Fibroblast of the aortic adventitia (primary cell): ENCODE measurements around the gene DUS3L. TPM values are rescaled to one million over a fixed set of nuclear protein-coding genes. Genes with fewer than 3 reads are reported as not detected.

Experiments
- DNase-seq: peaks from one replicate; pipeline ENCODE4 v3.0.0-alpha.2; 2010; ENCODE audit warnings: low read depth
- H3K4me3 ChIP-seq: 2 replicates; pipeline ENCODE4 v1.5.1; 2011; ENCODE audit warnings: low read depth, mild to moderate bottlenecking, control low read depth, low read length, moderate library complexity
- total RNA-seq: library from RNA; depleted of rRNA; stranded (reverse); fragments of >200 nt; gene quantifications from 2 replicates; pipeline ENCODE4 v1.2.3, GENCODE V29; 2012; ENCODE audit warnings: low replicate concordance
- TF ChIP-seq, protein P1 (sequence below): IDR thresholded peaks from 2 replicates; pipeline ENCODE4 v1.5.1; 2011; ENCODE audit warnings: mild to moderate bottlenecking, low read length, control low read depth, inconsistent platforms; ENCODE audit not compliant: insufficient read depth

The DUS3L gene
- total RNA-seq, 1 donor, result 16.9 TPM

DNA sequence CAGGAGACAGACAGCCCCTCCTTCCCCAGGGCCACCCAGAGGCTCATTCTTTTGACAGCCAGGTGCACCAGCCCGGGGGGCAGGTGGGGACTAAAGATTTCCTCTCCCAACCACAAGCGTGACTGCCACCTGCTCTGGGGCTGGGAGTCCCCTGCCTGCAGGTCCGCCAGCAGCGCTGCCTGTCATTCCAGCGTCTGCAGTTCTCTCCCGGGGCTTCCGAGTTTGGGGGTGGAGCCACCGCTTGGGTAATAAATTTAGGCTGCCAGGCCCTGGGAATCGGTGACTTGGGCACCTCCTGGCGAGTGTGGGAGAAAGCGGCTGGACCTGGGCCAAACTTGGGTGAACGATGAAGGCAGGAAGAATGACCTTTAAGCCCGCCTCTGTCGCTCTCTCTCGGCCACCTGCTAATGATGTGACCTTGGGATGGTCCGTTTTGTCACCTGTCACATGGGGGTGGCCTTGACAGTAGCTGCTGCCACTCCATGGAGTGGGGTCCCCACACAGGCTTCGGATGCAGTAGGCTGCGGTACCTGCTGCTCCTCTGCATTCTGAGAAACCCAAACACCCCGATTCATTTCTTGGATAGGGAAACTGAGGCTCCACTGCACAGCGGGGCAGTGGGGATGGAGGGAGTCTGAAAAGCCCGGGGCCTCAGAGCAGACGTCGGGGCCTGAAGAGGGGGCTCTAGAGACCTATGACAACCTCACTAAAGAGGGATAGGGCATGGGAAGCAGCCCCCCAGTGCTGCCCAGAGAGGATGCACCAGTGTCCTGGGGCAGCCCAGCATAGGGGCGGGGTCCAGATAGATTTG lies 35.8 kb upstream of the DUS3L start:
- TF ChIP-seq, protein P1, sequence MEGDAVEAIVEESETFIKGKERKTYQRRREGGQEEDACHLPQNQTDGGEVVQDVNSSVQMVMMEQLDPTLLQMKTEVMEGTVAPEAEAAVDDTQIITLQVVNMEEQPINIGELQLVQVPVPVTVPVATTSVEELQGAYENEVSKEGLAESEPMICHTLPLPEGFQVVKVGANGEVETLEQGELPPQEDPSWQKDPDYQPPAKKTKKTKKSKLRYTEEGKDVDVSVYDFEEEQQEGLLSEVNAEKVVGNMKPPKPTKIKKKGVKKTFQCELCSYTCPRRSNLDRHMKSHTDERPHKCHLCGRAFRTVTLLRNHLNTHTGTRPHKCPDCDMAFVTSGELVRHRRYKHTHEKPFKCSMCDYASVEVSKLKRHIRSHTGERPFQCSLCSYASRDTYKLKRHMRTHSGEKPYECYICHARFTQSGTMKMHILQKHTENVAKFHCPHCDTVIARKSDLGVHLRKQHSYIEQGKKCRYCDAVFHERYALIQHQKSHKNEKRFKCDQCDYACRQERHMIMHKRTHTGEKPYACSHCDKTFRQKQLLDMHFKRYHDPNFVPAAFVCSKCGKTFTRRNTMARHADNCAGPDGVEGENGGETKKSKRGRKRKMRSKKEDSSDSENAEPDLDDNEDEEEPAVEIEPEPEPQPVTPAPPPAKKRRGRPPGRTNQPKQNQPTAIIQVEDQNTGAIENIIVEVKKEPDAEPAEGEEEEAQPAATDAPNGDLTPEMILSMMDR, result no peak
- peak; percentile 17 for DNase-seq
- H3K4me3 ChIP-seq, result no peak overlapping the region

DNA sequence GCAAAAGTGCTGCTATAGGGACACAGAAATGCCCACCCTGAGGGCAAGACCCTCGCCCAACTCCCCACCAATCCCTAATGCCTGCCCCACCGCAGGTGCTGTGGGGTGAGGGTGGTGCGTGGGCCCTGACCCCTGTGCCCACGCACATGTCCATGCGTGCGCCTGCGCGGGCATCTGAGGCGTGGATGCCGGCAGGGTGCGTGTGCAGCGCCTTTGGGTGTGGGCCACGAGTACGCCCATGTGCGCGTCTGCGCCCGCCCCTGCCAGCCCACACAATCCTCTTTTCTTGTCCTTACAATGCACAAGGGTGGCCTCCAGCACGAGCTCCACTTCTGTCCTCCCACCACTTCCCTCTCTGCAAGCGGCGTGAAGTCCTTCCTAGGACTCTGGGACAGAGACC lies 34.2 kb upstream of the DUS3L start:
- no peak for DNase-seq
- no peak overlapping the region for H3K4me3 ChIP-seq
- TF ChIP-seq, protein P1, result no peak

DNA sequence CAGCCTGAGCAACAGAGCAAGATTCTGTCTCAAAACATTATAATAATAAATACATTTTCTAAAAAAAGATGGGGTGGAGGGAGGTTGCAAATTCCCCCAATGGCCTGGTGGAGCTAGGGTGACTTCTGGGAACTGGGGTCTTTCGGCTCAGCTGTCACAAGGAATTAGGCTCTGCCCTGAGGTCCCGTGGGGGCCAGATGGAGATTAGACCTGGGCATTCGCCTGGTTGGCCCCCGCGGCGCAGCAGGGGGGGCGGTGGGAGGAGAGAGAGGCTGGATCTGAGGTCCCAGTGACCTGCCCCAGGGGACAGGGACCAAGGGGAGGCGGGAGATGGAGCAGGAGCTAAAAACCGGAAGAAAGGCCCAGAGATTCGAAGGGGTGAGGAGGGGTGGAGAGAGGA lies 33.8 kb upstream of the DUS3L start:
- DNase-seq, result no peak
- H3K4me3 ChIP-seq, result no peak overlapping the region
- TF ChIP-seq, protein P1, result no peak

DNA sequence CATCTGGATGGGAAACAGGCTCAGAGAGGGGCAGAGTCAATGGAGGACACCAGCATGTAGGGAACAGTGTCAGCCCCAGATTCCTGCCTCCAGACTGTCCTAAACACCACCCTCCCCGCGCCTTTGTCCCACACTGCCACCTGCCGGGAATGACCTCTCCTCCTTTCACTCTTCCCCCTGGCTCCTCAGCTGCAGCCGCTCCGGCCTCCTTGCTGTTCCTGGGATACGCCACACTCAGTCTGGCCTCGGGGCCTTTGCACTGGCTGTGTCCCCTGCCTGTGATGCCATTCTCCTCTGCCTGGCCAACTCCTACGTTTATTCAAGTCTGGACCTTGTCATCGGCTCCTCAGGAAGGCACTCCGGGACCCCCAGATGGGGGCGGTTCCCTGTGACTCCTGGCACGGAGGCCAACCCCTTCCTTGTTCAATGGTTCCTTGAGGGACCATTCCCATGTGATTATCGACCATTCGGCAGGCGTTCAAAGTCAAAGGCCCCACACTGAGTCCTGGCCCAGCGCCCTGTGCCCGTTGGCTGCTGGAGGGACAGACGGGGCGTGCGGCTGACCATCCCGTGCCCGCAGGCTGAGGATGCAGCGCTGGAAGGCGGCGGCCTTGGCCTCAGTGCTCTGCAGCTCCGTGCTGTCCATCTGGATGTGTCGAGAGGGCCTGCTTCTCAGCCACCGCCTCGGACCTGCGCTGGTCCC lies 32.8 kb upstream of the DUS3L start:
- DNase-seq, result no peak

DNA sequence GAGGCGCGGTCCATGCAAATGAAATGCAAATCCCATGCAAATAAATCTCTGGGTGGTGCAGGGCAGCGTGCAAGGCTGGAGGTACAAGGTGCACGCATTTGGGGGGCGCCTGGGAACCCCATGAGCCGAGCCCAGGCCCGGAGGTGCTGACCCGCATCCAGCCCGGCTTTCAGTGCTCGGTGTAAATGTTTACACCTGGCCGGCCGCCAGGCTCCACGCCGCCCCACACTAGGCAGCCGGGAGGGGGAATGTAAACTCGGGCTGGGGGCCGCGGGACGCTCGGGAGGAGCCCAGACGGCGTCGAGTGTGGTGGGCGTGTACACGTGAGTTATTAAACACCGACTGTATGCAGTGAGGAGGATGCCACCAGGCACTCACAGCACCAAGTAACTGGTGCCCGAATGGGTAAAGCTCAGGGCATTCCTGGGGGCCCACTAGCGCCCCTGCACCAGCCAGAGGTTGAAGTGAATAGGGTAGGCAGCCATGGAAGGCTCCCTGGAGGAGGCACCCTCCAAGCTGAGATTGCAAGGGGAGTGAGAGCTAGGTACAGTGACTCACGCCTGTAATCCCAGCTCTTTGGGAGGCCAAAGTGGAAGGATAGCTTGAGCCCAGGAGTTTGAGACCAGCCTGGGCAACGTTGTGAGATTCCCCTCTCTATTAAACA lies 31.4 kb upstream of the DUS3L start:
- no peak for DNase-seq
- no peak overlapping the region for H3K4me3 ChIP-seq
- TF ChIP-seq, protein P1, result no peak

More for the DNA sequence above, 32.8 kb upstream of the DUS3L start:
- TF ChIP-seq, protein P1, result peak; percentile 40
- no peak overlapping the region for H3K4me3 ChIP-seq

DNA sequence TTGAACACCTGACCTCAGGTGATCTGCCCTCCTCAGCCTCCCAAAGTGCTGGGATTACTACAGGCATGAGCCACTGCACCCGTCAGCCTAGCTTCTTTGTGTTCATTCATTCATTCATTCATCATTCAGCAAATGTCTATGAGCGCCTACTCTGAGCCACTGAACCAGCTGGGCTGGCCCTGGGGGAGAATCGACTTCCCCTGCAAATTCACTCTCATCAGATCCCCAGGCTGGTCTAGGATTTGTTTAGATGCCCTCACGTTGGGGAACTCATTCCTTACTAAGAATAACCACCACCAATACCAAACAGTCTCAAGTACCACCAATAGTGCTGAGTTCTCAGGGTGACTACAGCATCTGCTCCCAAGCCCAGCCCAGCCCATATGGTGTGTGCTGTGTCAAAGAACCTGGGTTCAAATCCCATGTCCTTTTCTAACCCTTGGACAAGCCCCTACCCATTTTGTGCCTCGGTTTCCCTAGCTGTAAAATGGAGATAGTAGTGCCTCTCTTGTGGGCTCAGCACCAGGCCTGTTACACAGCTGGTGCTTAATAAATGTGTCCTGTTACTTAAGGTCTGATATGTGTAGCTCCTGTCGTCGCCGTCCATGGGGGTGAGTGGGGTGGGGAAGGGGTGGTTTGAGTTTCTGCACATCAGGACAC lies 30.7 kb upstream of the DUS3L start:
- DNase-seq, result no peak
- TF ChIP-seq, protein P1, result no peak
- no peak overlapping the region for H3K4me3 ChIP-seq
